Esophagus squamous epithelium (tissue), 5 donors: ENCODE measurements around the gene SPACA9. TPM values are rescaled to one million over a fixed set of nuclear protein-coding genes. Genes with fewer than 3 reads are reported as not detected.

Experiments
- DNase-seq: peaks from one replicate; lab custom pipeline; 2025; lab: John Stamatoyannopoulos, UW
- H3K27ac ChIP-seq, 4 donors: fragments of 200-600 bp; sonication (generic); one replicate each; pipeline ENCODE4 v1.5.1; 2016 to 2019; ENCODE audit warnings: mild to moderate bottlenecking in 1 of 4
- H3K27me3 ChIP-seq, 4 donors: fragments of 200-600 bp; sonication (generic); 1 replicate in 3 of 4; 2 replicates in 1 of 4; pipeline versions ENCODE4 v1.5.1 to v1.6.0; 2017 to 2021; ENCODE audit warnings: antibody characterized with exemption in 1 of 4
- H3K36me3 ChIP-seq, 3 donors: fragments of 200-600 bp; sonication (generic); one replicate each; pipeline ENCODE4 v1.5.1; 2016 to 2019
- H3K4me1 ChIP-seq, 3 donors: fragments of 200-600 bp; sonication (generic); one replicate each; pipeline ENCODE4 v1.5.1; 2017 to 2019
- H3K4me3 ChIP-seq, 4 donors: fragments of 200-600 bp; sonication (generic); 1 replicate in 3 of 4; 2 replicates in 1 of 4; pipeline ENCODE4 v1.5.1; 2016 to 2019; ENCODE audit warnings: mild to moderate bottlenecking in 2 of 4, moderate library complexity in 1 of 4
- H3K9me3 ChIP-seq, 3 donors: fragments of 200-600 bp; sonication (generic); one replicate each; pipeline ENCODE4 v1.5.1; 2016 to 2019
- CTCF ChIP-seq, 6 experiments: fragments of 450-650 bp in 4 of 6; fragments of 200-600 bp in 2 of 6; sonication (generic) in 2 of 6; IDR thresholded peaks; one replicate each; pipeline ENCODE4 v1.5.1; 2016 to 2019; ENCODE audit warnings: antibody characterized with exemption in 6 of 6, mild to moderate bottlenecking in 4 of 6, moderate library complexity in 4 of 6
- POLR2A ChIP-seq, 4 donors: fragments of 450-650 bp; IDR thresholded peaks; one replicate each; pipeline ENCODE4 v1.6.1; 2017; ENCODE audit warnings: antibody characterized with exemption in 4 of 4, mild to moderate bottlenecking in 4 of 4, moderate library complexity in 3 of 4
- WGBS, 2 donors: methylation state at CpG; one replicate each; pipeline ENCODE4 v1.1.5; 2018; 5-methylcytosine and 5-hydroxymethylcytosine counted together
- intact Hi-C: fragments of 100-400 bp; cut with DNase I; formaldehyde crosslinking; loops from one replicate; pipeline ENCODE4 v1.15.0; 2022
- total RNA-seq, 4 donors: library from RNA; depleted of rRNA; stranded (reverse); fragments of >200 nt; gene quantifications; one replicate each; pipeline ENCODE4 v1.1.0, GENCODE V29; 2016
- donor health status: DM: yes; HTN: yes; CAD: no.

Gene SPACA9
- total RNA-seq, 4 donors from 2014 or later: 2.0 to 6.2 (median 3.9) TPM

DNA sequence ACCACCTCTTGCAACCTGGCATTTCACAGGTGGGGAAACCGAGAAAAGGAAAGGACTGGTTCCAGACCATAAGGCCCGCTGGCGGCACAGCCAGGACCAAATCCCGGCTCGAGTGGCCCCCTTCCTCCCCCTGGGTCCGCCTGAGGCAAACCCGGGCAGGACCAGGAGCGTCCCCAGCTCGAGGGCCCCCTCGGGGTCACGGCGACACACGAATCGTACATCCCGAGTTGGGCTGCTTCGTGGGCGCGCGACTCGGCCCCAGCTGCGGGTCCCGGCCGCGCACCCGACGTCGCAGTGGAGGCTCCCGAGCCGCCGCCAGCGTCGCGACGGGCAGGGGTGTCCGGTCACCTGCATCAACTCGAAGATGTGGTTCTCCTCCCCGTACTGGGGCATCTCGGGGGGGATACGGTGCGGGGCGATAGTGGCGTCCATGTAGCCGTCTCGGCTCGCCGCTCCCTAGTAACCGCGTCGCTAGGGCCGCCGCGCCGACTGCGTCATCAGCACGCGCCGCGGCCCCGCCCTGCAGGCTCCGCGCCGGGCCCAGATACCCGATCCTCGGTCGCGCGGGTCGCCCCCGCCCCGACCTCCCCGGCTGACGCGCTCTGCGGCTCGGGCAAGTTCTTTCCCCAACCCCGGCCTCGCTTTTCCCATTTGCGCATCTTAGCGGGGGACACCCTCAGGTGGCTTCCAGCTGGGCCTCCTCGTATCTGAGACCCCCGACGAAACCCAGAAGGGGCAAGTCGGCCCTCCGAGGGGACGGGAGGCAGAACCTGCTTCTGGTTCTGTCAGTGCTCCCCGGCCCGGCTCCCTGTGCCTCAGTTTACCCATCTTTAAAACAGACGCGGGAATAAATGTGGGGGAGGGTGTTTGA lies 639 bp upstream of the SPACA9 start, which contains the start of gene AK8:
AK8 (minus strand) TSS at position 461 of the 871 bp plus-strand sequence; CDS start at position 432, 29 bp downstream.
- H3K9me3 ChIP-seq: no peaks in the 10 kb centered on the region
- H3K27ac ChIP-seq: peak within 1 kb of the TSS; percentile 89 to 97 (median 93)
- H3K36me3 ChIP-seq: no peaks in the 10 kb centered on the region
- intact Hi-C loops: no loop called here
- WGBS, 2 donors: 0% methylated on average over 2 of the region's 89 CpGs; no CpG with 5 or more reads in 1 of the 2 donors
- TF ChIP-seq CTCF (IDR thresholded peaks at IDR 0.05) (peak in 2 of 6 experiments; percentile 2 to 29), POLR2A (IDR thresholded peaks at IDR 0.05) (peak in 2 of 4 donors; percentile 15 to 27)
- no peaks in the 10 kb centered on the region for H3K27me3 ChIP-seq
- H3K4me3 ChIP-seq: peak within 1 kb of the TSS; percentile 78 to 91 (median 82)
- peaks cover 6 to 33% (median 13%) of the 10 kb centered on the region in 3 donors for H3K4me1 ChIP-seq
- DNase-seq: no peak

DNA sequence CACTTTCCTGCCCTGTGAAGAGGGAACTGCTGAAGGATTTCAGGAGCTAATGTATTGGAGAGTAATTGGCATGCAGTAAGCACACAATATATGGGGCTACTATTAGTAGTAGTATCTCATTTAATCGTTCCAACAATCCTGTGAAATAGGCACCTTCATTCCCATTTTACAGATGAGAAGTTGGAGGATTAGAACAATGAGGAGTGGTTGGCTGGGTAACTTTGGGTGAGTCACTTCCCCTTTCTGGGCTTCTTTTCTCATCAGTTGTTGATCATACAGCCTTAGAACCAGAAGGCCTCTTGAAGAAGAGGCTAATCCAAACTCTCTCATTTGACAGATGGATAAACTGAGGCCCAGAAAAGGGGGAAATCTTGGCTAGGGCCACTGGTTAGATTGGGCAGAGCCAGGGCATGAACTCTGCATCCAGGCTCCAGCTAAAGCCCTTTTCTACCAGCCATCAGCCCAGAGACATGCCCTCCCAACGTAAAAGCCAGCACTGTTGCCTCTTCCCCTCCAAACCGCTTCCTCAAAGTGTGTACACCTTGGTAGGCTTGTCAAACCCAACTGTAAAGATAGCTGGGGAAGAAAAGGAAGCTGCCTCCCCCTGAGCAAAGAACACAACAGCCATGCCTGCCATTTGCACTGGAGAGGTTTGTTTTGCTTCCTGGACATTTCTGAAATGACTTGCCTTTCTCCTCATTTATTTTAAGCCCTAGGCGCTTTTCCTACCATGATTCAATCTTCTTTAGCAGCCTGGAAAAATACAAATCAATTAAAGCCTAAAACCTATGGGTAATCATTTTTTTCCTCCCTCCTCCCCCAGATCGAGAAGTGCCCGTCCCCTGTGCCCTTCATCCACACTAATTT lies 992 bp downstream of the SPACA9 start:
- intact Hi-C loops: no loop called here
- Histone ChIP-seq H3K4me1 (peaks cover 6 to 33% (median 13%) of the 10 kb centered on the region in 3 donors), H3K9me3 (no peaks in the 10 kb centered on the region), H3K27ac (peak overlapping the region; percentile 89 to 97 (median 93)), H3K27me3 (no peaks in the 10 kb centered on the region), H3K36me3 (peaks cover 0 to 10% (median 0%) of the 10 kb centered on the region in 3 donors), H3K4me3 (peak overlapping the region in 3 of 4 donors; percentile 78 to 91 (median 85))
- WGBS, 2 donors: 82 to 85% methylated on average over 6 of the region's 6 CpGs
- no peak for TF ChIP-seq CTCF (IDR thresholded peaks at IDR 0.05)
- no peak for TF ChIP-seq POLR2A (IDR thresholded peaks at IDR 0.05)
- DNase-seq: no peak

- H3K4me1 ChIP-seq: peaks cover 6 to 33% (median 13%) of the 10 kb centered on the region in 3 donors
- no peak for DNase-seq
- H3K36me3 ChIP-seq: peaks cover 0 to 15% (median 0%) of the 10 kb centered on the region in 3 donors
- peak overlapping the region; percentile 89 to 97 (median 93) for H3K27ac ChIP-seq
- H3K4me3 ChIP-seq: no peak overlapping the region
- WGBS, 2 donors: 58 to 78% methylated on average over 6 to 7 of the region's 7 CpGs
- H3K27me3 ChIP-seq: no peaks in the 10 kb centered on the region
- intact Hi-C loops: no loop called here
- TF ChIP-seq CTCF (IDR thresholded peaks at IDR 0.05) (no peak), POLR2A (IDR thresholded peaks at IDR 0.05) (no peak)
- H3K9me3 ChIP-seq: no peaks in the 10 kb centered on the region
These were observed 1.6 kb downstream of the SPACA9 start for GRCh38 chr9:132880324-132880661.

GRCh38 chr9:132881826-132882225 lies 3.1 kb downstream of the SPACA9 start:
- H3K9me3 ChIP-seq: no peaks in the 10 kb centered on the region
- no peak for DNase-seq
- H3K36me3 ChIP-seq: peaks cover 0 to 29% (median 0%) of the 10 kb centered on the region in 3 donors
- no peak overlapping the region for H3K27ac ChIP-seq
- 40 to 67% methylated on average over 3 to 5 of the region's 6 CpGs for WGBS, 2 donors
- H3K27me3 ChIP-seq: no peaks in the 10 kb centered on the region
- peaks cover 6 to 33% (median 13%) of the 10 kb centered on the region in 3 donors for H3K4me1 ChIP-seq
- TF ChIP-seq POLR2A (IDR thresholded peaks at IDR 0.05) (no peak), CTCF (IDR thresholded peaks at IDR 0.05) (no peak)
- no peak overlapping the region for H3K4me3 ChIP-seq
- intact Hi-C loops: no loop called here
